Stimulated activated CD4-positive, alpha-beta T cell treated with anti-CD3 and anti-CD28 coated beads, Interleukin-4, amount 100 ng/mL, for 48 hours (primary cell): ENCODE measurements around the gene CDH23.
"Not testable (repeated sequence)": the region's sequence is repeated elsewhere in the genome, so short reads cannot be mapped to it uniquely, and the experiment has no call there.

Experiments
- DNase-seq, 2 donors: peaks; one replicate each; pipeline ENCODE4 v3.0.0-alpha.2; 2020; ENCODE audit warnings: low read depth in 2 of 2

Gene CDH23

GRCh38 chr10:71396711-71397295 lies at the start of gene CDH23:
TSS of gene CDH23 (plus strand) at chr10:71396920. CDS start at chr10:71439832, 42,912 bp downstream.
- no peak for DNase-seq

GRCh38 chr10:71347587-71348395 lies 48.9 kb upstream of the CDH23 start:
- no peak for DNase-seq

GRCh38 chr10:71348850-71349249 lies 47.9 kb upstream of the CDH23 start:
- DNase-seq = no peak

GRCh38 chr10:71349406-71349805 lies 47.3 kb upstream of the CDH23 start:
- DNase-seq = no peak

- DNase-seq = no peak
Observed at GRCh38 chr10:71351087-71351486, 45.6 kb upstream of the CDH23 start.

- no peak for DNase-seq
Observed at GRCh38 chr10:71351628-71352319, 44.9 kb upstream of the CDH23 start.

GRCh38 chr10:71353639-71354038 lies 43.1 kb upstream of the CDH23 start:
- no peak for DNase-seq

- DNase-seq = no peak
Observed at GRCh38 chr10:71354776-71355175, 41.9 kb upstream of the CDH23 start.

- DNase-seq = no peak
Observed at GRCh38 chr10:71355886-71356285, 40.8 kb upstream of the CDH23 start.

- DNase-seq = no peak
Observed at GRCh38 chr10:71357792-71358265, 38.9 kb upstream of the CDH23 start.

GRCh38 chr10:71358277-71358676 lies 38.4 kb upstream of the CDH23 start:
- DNase-seq = no peak

- not testable (repeated sequence) for DNase-seq
Observed at GRCh38 chr10:71358906-71359305, 37.8 kb upstream of the CDH23 start.

GRCh38 chr10:71359364-71360046 lies 37.2 kb upstream of the CDH23 start:
- DNase-seq = no peak

GRCh38 chr10:71360735-71361134 lies 36.0 kb upstream of the CDH23 start:
- DNase-seq = no peak

GRCh38 chr10:71361581-71361980 lies 35.1 kb upstream of the CDH23 start:
- DNase-seq = no peak

- DNase-seq = no peak
Observed at GRCh38 chr10:71362141-71362540, 34.6 kb upstream of the CDH23 start.

- DNase-seq = no peak
Observed at GRCh38 chr10:71363936-71364335, 32.8 kb upstream of the CDH23 start.

GRCh38 chr10:71365366-71365765 lies 31.4 kb upstream of the CDH23 start:
- DNase-seq = no peak

- DNase-seq = no peak
Observed at GRCh38 chr10:71366690-71367089, 30.0 kb upstream of the CDH23 start.

- DNase-seq = no peak
Observed at GRCh38 chr10:71367271-71367670, 29.4 kb upstream of the CDH23 start.

- no peak for DNase-seq
Observed at GRCh38 chr10:71368176-71368575, 28.5 kb upstream of the CDH23 start.

- DNase-seq = no peak
Observed at GRCh38 chr10:71368643-71369042, 28.1 kb upstream of the CDH23 start.
